T-helper 2 cell treated with Interferon-gamma antibody and Interleukin-4, amounts not matched to agents 100 ng/mL and 5 ng/mL, for 36 hours (primary cell): ENCODE measurements around the gene TRIM2. TPM values are rescaled to one million over a fixed set of nuclear protein-coding genes. Genes with fewer than 3 reads are reported as not detected.

Source experiments
- intact Hi-C: fragments of 100-400 bp; cut with micrococcal nuclease; formaldehyde crosslinking; loops from one replicate; pipeline ENCODE4 v1.15.1; 2023
- total RNA-seq: library from RNA; stranded (reverse); gene quantifications from 2 replicates; pipeline ENCODE4 v1.2.3, GENCODE V29; 2022

The TRIM2 gene
- total RNA-seq, 1 donor from 2014 or later: 0.57 TPM

DNA sequence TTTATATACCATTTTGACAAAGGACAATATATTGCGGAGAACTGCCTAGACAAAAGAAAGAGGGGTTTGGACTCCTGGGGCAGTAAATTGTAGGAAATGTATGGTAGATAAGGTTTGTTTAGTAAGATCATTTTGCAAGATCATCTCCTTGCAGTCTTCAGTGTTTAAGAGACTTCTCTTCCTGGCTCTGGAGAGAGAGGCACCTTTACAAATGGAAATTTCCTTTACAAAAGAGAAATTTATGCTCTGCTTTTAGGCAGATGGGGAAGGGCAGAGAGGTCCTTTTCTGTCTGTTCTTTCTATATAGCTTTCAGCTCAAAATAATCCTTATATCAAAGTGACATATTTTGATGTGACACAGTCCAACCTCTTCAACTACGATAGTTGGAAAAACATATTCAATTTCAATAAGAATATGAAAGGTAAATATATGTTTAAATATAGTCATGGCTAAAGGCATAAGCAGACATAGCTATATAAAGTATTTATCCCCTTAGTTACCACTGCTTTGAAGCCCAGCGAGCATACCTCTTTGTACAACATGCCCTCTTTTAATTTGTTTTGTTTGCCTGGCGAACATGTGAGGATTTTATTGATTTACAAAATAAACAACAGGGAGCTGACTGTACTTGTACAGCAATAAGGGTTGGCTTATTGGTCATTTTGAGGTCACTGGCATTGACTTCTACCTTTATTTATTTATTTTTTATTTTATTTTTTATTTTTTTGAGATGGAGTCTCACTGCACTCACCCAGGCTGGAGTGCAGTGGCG is 65.2 kb downstream of the TRIM2 start:
- intact Hi-C loops: no loop called here

DNA sequence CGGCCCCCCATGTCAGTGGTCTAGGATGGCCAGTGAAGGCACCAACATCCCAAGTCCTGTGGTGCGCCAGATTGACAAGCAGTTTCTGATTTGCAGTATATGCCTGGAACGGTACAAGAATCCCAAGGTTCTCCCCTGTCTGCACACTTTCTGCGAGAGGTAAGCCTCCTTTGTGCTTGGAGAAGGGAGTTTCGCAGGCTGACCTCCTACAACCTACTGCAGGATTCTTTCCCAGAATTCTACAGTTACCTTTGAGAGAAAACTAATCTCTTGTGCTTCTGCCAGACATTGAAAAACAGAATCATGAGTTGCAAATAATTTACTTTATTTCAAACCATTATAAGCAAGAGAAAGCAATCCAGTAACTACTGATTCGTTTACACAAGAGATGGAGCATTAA is 66.1 kb downstream of the TRIM2 start:
- intact Hi-C loops: no loop called here

DNA sequence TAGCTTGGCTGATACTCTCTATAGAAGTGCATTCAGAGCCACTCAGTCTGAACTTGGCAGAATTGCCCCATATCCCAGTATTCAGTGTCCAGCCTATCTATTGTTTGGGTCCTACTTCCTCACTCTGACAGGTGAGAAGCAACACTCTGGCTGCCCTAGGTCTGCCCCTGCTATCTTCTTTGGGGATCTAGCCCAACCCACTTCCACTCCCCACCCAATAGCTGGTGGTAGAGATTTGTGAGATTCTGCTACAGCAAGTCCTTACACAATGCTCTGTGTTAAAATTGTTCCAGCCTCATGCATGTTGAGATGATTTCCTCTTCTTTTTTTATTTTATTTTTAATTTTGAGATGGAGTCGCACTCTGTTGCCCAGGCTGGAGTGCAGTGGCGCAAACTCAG is 67.6 kb downstream of the TRIM2 start:
- intact Hi-C loops: no loop called here

DNA sequence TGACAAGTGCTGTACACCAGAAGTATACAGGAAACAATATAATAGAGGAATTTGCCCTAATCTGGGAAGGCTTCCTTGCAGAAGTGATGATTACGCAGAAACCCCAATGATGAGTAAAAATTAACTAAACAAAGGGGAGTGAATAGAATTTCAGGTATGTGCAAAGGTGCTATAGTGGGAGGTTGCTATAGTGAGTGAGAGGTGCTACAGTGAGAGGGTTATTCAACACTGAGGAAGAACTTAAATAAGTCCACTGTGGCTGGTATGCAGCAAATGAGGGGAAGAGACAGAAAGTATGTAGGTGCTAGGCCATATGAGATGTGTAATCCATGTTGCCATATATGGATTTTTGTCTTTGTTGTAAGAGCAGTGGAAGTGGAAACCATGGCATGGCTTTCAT is 69.5 kb downstream of the TRIM2 start:
- intact Hi-C loops: no loop called here

DNA sequence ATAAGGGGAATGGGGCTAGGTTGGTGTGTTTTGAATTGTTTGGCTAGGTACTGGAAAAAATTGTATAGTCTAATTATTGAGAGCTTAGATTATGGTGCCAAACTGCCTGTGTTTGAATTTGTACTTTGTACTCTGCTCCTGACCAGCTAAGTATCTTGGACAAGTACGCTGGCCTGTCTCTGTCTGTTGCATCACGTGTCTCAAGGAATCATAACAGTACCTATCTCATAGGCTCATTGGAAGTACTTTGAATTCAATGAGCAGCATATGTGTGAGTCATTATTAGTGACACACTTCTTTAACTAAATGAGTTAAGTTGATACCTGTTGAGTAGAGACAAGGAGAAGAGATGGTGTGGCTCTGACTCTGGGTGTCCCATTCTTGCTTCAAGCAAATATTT is 70.7 kb downstream of the TRIM2 start:
- intact Hi-C loops: no loop called here

DNA sequence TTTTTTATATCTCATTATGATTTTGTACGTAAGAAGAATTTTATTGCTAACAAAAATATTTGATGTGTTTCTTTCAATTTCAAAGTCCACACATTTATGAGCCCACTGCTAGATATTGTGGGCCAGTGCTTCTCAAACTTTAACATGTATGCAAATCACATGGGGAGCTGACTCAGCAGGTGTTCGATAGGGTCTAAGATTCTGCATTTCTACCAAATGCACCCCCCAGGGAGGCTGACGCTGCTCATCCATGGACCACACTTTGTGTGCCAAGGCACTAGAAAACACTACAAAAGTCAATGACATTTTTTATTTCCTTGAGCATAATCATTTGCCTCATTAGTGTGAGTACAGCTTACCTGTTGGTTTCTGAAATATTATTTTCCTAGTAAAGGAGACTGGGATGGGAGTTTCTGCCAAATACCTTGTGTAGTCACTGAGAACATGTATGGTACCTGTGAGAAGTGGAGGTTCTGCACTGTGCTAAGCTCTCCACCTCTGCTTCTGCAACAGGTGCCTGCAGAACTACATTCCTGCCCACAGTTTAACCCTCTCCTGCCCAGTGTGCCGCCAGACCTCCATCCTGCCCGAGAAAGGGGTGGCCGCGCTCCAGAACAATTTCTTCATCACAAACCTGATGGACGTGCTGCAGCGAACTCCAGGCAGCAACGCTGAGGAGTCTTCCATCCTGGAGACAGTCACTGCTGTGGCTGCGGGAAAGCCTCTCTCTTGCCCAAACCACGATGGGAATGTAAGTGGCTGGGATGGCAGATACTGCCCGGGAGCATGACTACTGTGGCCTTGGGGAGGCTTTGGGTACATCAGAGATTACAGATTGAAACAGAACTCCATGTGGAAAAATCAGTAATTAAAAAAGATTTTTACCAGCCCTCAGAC is 71.4 kb downstream of the TRIM2 start:
- intact Hi-C loops: no loop called here

DNA sequence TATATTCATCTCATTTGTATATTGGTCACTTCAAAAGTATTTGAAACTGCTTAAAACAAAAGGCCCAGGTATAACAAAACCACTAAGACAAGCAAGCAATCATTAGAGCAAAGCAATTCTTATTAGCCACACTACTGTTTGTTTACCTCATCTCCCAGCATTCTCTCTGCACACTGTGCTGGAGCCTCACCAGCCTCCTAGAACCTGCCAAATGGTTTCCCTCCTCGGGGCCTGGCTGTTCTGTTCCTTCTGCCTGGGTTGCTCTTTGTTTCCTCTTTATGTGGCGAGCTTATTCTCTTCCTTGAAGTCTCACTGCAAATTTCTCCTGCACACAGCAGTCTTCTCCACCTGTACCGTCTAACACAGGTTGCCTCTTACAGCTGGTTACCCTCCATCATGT is 72.7 kb downstream of the TRIM2 start:
- intact Hi-C loops: no loop called here

DNA sequence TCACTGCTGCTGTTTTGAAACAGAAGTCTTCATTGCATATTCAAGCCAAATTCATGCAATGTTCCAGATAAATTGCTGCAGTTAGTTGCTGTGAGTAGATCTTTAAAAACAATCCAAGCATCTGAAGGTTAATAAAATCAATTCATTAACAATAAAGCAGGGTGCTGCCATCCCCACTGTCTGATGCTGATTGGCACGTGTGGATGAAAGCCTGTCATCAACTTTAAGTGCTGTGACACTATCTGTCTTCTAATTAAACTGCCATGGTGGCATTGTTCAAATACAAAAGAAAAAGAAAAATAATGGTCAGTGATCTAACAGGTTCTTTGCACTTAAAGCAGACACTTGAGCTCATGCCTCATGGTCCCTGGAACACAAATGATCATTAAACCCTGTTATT is 77.2 kb downstream of the TRIM2 start:
- intact Hi-C loops: no loop called here

DNA sequence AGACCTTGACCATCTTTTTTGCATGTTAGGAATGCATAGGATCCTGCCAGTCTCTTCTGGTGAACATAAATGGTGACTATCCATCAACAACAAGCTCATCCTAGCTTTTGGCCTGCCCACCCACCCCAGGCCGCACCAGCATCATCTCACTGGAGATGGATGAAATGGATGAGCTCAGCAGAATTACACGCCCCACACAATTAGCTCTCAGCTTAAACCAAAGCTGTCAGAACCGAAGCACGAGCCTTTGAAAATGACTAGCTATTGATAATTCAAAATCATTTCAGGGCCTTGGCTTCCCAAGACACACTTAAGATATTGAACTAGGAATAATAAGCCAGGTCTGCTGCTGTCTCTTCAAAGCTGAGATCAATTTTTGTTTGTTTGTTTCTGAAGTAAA is 77.8 kb downstream of the TRIM2 start:
- intact Hi-C loops: no loop called here

DNA sequence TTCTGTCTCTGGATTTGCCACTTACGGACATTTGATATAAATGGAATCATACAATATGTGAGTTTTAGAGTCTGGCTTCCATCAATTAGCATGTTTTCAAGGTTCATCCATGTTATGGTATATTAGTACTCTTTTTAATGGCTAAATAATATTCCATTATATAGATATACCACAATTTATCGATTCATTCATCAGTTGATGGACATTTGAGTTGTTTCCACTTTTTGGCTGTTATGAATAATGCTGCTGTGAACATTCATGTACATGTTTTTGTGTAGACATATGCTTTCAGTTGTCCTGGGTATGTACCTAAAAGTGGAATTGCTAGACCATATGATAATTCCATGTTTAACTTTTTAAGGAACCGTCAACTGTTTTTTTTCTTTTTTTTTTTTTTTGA is 79.0 kb downstream of the TRIM2 start:
- intact Hi-C loops: no loop called here

DNA sequence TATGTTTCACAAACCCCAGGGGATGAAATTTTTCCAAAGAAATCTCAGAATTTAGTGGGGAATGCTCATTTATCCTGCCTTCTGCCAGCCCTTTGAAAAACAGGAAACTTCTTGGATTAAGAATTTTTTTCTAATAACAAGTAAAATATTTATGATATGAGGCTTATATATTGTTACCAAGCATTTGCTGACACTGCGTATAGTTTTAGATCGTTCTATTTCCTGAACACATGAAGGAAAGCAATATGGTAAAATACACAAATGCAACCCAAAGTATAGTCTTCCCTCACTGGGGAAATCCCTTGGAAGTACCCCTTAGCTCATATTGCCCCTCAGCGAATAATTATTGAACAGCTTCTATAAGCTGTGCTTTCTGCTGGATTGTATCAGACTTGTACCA is 85.9 kb downstream of the TRIM2 start:
- intact Hi-C loops: no loop called here

DNA sequence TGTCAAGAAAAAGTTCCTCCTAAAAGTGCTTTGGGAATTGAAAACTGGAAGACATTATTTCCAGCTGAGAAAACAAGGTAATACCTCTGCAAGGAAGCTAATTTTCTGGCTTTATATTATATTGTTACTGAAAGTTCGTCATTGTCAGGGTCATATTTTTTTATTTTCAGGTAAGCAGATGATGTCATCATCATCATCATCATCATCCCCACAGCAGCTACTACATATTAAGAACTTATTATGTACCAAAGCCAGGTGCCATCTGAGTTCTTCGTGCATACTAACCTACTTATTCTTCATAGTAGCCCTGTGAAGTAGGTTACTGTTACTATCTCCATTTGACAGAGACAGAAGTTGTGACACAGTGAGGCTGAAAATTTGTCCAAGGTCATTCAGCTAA is 87.3 kb downstream of the TRIM2 start:
- intact Hi-C loops: no loop called here

DNA sequence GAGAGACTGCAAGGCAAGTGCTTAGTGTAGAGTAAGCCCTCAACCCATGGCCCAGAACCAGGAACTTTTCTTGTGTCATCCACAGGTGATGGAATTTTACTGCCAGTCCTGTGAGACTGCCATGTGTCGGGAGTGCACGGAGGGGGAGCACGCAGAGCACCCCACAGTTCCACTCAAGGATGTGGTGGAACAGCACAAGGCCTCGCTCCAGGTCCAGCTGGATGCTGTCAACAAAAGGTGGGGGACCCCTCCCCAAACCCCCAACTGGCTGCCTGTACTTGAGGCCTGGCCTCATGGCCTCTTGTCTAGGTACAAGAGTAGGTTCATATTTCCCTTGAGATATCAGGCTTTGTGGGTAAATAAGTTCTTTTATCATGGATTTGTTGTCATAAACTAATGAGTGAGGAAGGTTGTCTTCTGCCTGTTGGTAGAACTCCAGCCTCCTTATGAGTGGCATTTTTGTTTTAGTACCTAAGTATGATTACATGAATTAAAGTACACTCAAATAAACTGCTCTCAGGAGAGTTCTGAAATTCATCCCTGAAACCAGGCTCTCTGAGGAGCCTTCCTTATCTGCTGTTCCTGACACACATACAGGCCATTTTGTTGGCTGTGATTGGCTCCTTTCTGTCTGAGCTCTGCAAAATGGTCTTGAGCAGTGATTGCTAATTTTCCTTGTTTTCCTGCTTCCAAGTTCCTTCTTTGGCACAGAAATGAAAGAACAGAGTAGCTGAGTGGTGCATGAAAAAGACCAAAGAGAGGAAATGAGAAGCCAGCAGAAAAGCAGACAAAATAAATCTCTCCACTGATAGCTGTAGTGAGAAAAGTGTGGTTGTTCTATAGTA is 88.9 kb downstream of the TRIM2 start:
- intact Hi-C loops: no loop called here

DNA sequence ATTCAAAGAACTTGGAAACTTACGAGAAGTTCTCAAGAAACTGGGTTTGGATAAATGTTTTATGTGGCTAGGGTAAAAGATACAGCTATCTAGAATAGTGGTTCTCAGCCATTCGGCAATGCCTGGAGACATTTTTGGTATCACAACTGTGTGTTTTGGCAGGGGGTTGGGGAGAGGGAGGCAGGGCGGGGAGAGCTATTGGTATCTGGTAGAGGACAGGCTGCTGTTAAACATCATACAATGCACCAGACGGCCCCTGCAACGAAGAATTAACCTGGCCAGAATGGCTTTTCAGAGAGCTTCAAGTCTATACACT is 89.5 kb downstream of the TRIM2 start:
- intact Hi-C loops: no loop called here

DNA sequence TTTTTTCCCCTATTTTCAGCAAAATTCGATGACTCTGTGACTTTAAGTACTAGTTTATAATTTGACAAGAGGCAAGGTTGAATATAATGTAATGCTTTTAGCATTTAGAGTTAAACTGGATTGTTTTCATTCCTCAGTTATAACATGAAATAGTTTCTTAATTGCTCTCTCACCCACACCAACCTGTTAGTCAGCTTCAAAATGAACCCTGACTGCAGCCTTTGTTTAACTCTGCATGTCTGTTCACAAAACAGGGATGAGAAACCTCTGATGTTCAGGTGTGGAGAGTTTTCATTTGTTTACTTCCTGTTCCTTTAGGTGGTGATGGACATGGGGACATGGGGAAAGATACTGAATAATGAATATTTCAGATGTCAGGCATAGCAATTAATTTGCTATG is 90.4 kb downstream of the TRIM2 start:
- intact Hi-C loops: no loop called here

DNA sequence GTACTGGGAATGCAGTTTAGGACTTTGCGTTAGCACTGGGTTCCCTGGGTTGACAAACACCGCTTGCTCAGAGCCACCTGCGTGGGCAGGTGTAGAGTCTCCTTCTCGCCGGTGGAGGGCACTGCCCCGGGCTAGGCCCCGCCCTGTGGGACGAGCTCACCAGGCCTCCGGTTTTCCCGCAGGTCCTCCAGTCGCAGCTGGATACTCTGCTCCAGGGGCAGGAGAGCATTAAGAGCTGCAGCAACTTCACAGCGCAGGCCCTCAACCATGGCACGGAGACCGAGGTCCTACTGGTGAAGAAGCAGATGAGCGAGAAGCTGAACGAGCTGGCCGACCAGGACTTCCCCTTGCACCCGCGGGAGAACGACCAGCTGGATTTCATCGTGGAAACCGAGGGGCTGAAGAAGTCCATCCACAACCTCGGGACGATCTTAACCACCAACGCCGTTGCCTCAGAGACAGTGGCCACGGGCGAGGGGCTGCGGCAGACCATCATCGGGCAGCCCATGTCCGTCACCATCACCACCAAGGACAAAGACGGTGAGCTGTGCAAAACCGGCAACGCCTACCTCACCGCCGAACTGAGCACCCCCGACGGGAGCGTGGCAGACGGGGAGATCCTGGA is 91.0 kb downstream of the TRIM2 start:
- intact Hi-C loops: no loop called here

DNA sequence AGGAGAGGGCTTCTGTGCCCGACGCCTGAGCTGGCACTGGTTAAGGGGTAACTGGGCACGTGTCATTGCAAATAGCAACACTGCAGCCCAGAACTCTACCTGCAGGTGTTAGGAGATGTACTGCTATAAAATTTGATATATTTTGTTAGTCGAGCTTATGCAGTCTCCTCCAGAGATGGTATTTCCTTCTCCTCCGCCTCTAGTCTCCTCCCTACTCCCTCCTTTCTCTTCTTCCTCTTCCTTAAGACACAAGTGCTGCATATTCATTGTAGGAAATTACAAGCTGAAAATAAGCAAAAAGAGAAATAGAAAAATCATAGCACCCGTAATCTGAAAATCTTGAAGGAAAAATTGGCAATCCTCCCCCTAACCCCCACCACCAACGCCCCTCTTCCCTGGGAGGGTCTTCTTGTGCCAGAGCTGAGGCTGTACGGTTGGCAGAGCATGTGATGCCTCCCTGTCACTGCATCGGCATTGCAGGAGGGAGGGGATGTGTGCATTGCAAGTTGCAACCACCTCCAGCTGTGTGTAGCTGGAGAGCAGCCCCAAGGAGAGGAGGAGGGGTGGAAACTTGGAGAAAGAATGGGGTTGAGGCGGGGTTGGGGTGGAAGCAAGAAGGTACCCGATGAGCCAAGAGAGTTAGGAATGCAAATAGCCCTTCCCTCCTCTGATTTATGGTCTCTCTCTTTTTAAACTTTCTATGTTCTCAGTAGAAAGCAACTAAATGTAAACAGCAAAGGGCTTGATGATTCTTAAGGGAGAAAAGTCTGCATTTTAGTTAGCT is 92.0 kb downstream of the TRIM2 start:
- intact Hi-C loops: no loop called here

DNA sequence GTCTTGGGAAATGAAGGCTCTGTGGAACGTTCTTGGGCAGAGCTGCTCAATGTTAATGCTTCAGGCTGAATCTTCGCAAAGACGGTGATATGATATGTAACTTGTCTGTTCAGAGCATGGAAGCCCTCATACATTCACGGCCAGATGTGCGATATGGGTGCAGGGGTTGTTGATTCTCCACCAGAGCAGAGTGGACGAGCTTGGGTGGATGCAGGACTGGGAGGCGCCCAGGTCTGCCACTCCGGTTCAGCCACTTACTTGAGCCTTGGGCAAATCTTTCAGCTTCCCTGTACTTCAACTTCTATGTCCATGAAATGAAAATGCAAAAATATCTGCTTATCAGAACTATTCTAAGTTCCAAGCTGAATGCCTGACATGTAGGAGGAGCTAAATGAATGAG is 92.9 kb downstream of the TRIM2 start:
- intact Hi-C loops: no loop called here

DNA sequence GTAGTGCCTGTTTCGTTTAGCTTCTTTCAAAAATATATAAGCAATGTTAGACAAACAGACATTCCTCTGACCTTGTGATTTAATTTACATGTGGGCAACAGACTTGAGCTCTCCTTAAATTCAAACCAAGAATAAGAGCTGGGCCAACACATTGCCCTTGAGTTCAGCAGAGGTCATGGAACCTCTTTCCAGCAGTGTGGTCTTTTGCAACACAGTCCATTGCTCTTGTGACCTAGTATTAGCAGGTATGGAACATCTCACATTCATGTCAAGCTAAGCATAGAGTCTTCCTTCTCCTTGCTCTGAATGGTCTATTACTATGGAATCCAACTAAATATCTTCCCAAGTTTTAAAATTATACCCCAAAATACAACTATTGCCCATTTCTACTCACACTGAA is 106.5 kb downstream of the TRIM2 start:
- intact Hi-C loops: no loop called here

DNA sequence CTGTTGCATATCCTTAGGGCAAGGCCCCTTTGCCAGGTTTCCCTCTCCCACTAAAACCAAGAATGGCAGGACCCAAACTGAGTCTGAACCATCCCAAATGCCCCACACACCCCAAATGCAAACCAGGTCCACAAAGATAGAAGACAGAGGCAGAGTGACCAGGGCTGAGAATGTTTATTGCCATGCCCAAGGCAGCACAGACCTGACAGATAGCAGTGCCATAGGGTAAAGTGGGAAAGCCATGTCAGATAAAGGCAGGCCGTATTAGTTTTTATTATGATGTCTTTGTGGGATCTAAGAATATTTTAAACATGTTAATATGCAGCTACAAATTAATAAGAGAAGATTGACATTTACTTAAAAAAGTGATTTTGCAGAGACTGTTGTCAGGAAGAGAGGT is 110.7 kb downstream of the TRIM2 start:
- intact Hi-C loops: no loop called here
